AG04450 (cell line): ENCODE data around the gene PEX11B. TPM values are rescaled to one million over a fixed set of nuclear protein-coding genes. Genes with fewer than 3 reads are reported as not detected.

ENCODE experiments used
- CTCF ChIA-PET: fragments of 300-600, 350-600 bp; formaldehyde crosslinking; extraction: SDS; loops from one replicate; lab custom pipeline; 2022; ENCODE audit warnings: antibody characterized with exemption, inconsistent platforms; lab: Charles Lee
- POLR2A ChIA-PET: fragments of 350-600 bp; formaldehyde crosslinking; extraction: SDS; loops from one replicate; lab custom pipeline; 2021; ENCODE audit warnings: antibody characterized with exemption, inconsistent platforms; lab: Yijun Ruan, JAX
- DNase-seq: peaks from one replicate; pipeline ENCODE4 v3.0.0-alpha.2; 2011; ENCODE audit warnings: low read depth, low spot score
- H3K27ac ChIP-seq: one replicate; pipeline ENCODE4 v1.5.1; 2012; ENCODE audit warnings: low read depth, low read length, control low read depth
- H3K27me3 ChIP-seq: one replicate; pipeline ENCODE4 v1.6.0; 2012; ENCODE audit warnings: low read length; ENCODE audit not compliant: control insufficient read depth, insufficient read depth
- H3K4me3 ChIP-seq: 2 replicates; pipeline ENCODE4 v1.5.1; 2011; ENCODE audit warnings: mild to moderate bottlenecking, low read depth, low read length, control low read depth
- H3K9me3 ChIP-seq: 2 replicates; pipeline ENCODE4 v1.5.1; 2012; ENCODE audit warnings: low read length; ENCODE audit not compliant: control insufficient read depth, insufficient read depth
- polyA plus RNA-seq: library from polyadenylated mRNA; depleted of rRNA; stranded (reverse); fragments of >200 nt; gene quantifications from 2 replicates; pipeline ENCODE4 v1.2.3, GENCODE V29; 2011
- TF ChIP-seq, protein P1 (sequence below): IDR thresholded peaks from 2 replicates; pipeline ENCODE4 v1.5.1; 2011; ENCODE audit warnings: low read depth, low read length, control low read depth, inconsistent platforms

The PEX11B gene
- polyA plus RNA-seq, 1 experiment: 51.1 TPM

DNA sequence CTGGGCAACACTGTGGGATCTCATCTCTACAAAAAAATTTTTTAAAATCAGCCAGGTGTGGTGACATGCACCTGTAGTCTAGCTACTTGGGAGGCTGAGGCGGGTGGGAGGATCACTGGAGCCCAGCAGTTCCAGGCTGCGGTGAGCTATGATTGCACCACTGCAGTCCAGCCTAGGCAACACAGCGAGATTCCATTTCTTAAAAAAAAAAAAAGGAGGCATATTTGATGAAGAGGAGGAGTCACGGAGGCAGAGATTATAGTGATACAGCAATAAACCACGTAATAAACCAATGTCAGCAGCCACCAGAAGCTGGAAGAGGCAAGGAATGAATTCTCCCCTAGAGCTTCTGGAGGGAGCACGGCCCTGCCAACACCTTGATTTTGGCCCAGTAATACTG is 35.3 kb upstream of the PEX11B start:
- Histone ChIP-seq H3K27me3 (no peaks in the 10 kb centered on the region), H3K27ac (no peak overlapping the region), H3K9me3 (no peaks in the 10 kb centered on the region), H3K4me3 (no peak overlapping the region)
- POLR2A ChIA-PET: interaction anchor here (1.2 kb wide), 1 partner anchor 26 kb away, joined by 5 read pairs; the partner anchor contains the start of gene RBM8A
- CTCF ChIA-PET: interaction anchor here (0.8 to 1.2 kb wide), 2 partner anchors 44 to 62 kb away, joined by 3 to 5 read pairs; partner anchors contain the start of gene ITGA10
- DNase-seq: no peak
- TF ChIP-seq, protein P1, sequence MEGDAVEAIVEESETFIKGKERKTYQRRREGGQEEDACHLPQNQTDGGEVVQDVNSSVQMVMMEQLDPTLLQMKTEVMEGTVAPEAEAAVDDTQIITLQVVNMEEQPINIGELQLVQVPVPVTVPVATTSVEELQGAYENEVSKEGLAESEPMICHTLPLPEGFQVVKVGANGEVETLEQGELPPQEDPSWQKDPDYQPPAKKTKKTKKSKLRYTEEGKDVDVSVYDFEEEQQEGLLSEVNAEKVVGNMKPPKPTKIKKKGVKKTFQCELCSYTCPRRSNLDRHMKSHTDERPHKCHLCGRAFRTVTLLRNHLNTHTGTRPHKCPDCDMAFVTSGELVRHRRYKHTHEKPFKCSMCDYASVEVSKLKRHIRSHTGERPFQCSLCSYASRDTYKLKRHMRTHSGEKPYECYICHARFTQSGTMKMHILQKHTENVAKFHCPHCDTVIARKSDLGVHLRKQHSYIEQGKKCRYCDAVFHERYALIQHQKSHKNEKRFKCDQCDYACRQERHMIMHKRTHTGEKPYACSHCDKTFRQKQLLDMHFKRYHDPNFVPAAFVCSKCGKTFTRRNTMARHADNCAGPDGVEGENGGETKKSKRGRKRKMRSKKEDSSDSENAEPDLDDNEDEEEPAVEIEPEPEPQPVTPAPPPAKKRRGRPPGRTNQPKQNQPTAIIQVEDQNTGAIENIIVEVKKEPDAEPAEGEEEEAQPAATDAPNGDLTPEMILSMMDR: no peak

DNA sequence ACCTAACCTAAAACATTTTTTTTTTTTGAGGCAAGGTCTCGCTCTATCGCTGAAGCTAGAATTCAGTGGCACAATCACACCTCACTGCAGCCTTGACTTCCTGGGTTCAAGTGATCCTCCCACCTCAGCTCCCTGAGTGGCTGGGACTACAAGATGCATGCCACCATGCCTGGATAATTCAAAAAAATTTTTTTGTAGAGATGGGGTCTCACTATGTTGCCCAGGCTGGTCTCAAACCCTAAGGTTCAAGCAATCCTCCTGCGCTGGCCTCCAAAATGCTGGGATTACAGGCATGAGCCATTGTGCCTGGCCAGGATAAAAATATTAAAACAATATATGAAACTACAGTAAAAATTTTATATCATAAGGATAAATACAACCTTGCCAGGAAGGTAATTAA is 34.4 kb upstream of the PEX11B start:
- Histone ChIP-seq H3K27ac (no peak overlapping the region), H3K9me3 (no peaks in the 10 kb centered on the region), H3K27me3 (no peaks in the 10 kb centered on the region), H3K4me3 (no peak overlapping the region)
- no peak for DNase-seq
- POLR2A ChIA-PET: no interaction called here
- CTCF ChIA-PET: no interaction called here
- TF ChIP-seq, protein P1: no peak

DNA sequence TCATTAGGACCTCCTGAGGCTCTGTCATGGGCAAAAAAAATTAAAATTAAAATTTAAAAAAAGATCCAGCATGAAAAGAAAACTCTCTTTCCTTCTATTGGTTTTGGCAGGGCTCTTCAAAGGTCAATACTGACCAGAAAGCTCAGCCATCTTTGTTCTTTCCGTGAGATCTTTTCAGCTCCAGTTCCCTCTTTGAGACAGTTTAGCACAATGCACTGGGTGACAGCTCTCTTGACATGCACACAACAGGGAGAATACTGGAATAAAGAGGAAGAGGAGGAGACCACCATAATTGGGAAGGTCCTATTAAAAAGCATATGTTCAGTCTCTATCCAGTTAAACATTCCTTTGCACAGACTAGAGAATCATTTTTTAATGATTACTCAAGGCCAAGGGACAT is 33.0 kb upstream of the PEX11B start:
- CTCF ChIA-PET: interaction anchor here (0.7 kb wide), 1 partner anchor 107 kb away, joined by 6 read pairs; no protein-coding TSS in a partner anchor
- H3K4me3 ChIP-seq: no peak overlapping the region
- H3K27me3 ChIP-seq: no peaks in the 10 kb centered on the region
- DNase-seq: no peak
- POLR2A ChIA-PET: no interaction called here
- H3K9me3 ChIP-seq: no peaks in the 10 kb centered on the region
- TF ChIP-seq, protein P1: no peak
- no peak overlapping the region for H3K27ac ChIP-seq

DNA sequence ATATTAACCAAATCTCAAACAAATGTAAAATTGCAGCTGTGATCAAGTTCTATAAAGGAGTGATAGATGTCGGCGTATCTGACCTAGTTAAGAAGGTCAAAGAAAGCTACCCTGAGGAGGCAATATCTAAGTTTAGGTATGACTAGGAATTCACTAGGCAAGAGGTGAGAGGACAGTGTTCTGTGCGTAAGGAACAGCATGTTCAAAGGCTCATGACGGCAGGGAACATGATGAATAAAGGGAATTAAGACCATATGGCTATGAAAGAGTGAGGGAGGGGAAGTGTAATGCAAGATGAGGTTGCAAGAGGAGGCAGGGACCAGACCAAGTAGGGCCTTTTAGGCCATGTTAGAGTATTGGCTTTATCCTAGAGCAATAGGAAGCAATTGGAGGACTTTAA is 30.7 kb upstream of the PEX11B start:
- ChIA-PET POLR2A (no interaction called here), CTCF (interaction anchor here (1.0 kb wide), 1 partner anchor 83 kb away, joined by 6 read pairs; no protein-coding TSS in a partner anchor)
- no peaks in the 10 kb centered on the region for H3K9me3 ChIP-seq
- TF ChIP-seq, protein P1: no peak
- no peak for DNase-seq
- no peaks in the 10 kb centered on the region for H3K27me3 ChIP-seq
- H3K4me3 ChIP-seq: no peak overlapping the region
- no peak overlapping the region for H3K27ac ChIP-seq

DNA sequence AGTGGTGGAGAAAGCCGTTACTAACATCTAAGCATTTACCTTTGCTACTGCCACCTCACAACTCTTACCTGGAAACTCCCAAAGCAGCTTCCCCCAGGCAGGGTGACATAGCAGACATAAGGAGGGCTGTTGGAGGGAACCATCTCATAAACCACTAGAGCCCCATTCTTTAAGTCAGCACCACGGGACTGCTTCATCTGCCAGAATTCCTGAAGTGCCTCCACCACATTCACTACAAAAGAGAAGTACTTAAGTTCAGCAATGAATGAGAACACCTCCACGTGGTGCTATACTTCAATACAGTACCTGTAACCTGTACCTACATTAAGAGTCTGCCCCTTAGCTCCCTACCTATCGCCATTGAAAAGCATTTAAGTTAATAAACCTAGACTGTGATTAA is 29.0 kb upstream of the PEX11B start:
- DNase-seq: no peak
- POLR2A ChIA-PET: no interaction called here
- no peaks in the 10 kb centered on the region for H3K9me3 ChIP-seq
- H3K27ac ChIP-seq: no peak overlapping the region
- TF ChIP-seq, protein P1: no peak
- no peaks in the 10 kb centered on the region for H3K27me3 ChIP-seq
- H3K4me3 ChIP-seq: no peak overlapping the region
- CTCF ChIA-PET: interaction anchor here (0.6 kb wide), 1 partner anchor 37 kb away, joined by 4 read pairs; the partner anchor contains the start of gene ITGA10
